22Rv1 (cell line): ENCODE results near the gene ACVR2A.

Experiments
- ZFX ChIP-seq: fragments of 450-650 bp; IDR thresholded peaks from 2 replicates; pipeline ENCODE4 v1.6.1; 2017; ENCODE audit warnings: antibody characterized with exemption, borderline replicate concordance
- TF ChIP-seq, protein P1 (sequence below): fragments of 450-650 bp; IDR thresholded peaks from 2 replicates; pipeline ENCODE4 v1.5.1; 2017; ENCODE audit warnings: mild to moderate bottlenecking

DNA sequence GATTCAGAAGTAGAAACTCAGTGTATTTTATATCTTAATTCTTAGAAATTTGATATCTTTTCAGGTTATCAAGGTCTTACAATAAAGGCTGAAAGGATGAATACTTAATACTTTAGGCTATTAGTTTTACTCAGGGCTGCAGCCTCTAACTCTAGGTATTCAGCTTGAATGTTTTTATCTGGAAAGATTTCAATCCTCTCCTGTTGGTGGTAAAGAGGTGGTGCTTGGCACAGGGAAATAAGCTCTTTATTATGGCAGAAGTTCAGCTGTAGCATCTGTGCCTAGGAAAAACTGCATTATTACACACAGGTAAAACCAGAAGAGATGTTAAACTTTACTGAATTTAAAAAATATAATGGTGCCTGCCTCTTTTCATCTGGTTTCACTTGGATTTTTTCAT, 11.1 kb downstream of the ACVR2A start:
- TF ChIP-seq, protein P1, sequence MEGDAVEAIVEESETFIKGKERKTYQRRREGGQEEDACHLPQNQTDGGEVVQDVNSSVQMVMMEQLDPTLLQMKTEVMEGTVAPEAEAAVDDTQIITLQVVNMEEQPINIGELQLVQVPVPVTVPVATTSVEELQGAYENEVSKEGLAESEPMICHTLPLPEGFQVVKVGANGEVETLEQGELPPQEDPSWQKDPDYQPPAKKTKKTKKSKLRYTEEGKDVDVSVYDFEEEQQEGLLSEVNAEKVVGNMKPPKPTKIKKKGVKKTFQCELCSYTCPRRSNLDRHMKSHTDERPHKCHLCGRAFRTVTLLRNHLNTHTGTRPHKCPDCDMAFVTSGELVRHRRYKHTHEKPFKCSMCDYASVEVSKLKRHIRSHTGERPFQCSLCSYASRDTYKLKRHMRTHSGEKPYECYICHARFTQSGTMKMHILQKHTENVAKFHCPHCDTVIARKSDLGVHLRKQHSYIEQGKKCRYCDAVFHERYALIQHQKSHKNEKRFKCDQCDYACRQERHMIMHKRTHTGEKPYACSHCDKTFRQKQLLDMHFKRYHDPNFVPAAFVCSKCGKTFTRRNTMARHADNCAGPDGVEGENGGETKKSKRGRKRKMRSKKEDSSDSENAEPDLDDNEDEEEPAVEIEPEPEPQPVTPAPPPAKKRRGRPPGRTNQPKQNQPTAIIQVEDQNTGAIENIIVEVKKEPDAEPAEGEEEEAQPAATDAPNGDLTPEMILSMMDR: no peak
- no peak for TF ChIP-seq ZFX
